DOHH2 (cell line): ENCODE measurements around the gene RASGRP4.

Experiments used
- CTCF ChIP-seq: fragments of 200-600 bp; sonication (generic); IDR thresholded peaks from one replicate; pipeline ENCODE4 v1.5.1; 2014; ENCODE audit warnings: antibody characterized with exemption, mild to moderate bottlenecking, low read depth, low read length; ENCODE audit not compliant: poor library complexity, severe bottlenecking
- EZH2phosphoT487 ChIP-seq: fragments of 200-600 bp; sonication (generic); IDR thresholded peaks from 2 replicates; pipeline ENCODE4 v1.6.1; 2017; ENCODE audit warnings: borderline replicate concordance, mild to moderate bottlenecking, antibody characterized with exemption, low read length, moderate library complexity, mixed read lengths

DNA sequence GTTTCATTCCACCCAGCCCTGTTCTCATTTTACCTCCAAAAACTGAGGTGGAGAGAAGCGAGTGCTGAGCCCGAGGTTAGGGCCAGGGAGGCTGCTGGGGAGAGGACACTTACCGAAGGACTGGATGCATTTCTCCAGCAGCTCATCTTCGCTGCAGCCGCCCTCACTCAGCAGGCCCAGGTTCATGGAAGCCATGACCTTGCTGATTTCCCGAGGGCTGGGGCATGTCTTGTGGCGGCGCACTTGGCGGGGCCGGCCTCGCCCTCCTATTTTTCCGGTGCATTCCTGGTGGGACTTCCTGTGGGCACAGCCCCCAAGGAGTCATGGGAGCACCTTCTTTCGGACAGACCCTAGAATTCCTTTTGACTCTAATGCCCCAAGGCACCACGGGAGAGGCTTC, 4.2 kb downstream of the RASGRP4 start:
- no peak for TF ChIP-seq CTCF
- no peak for TF ChIP-seq EZH2phosphoT487
